SH-SY5Y (cell line): ENCODE data around the gene KRT86.

Experiments
- GATA2 ChIP-seq: IDR thresholded peaks from 2 replicates; pipeline ENCODE4 v1.6.1; 2011; ENCODE audit warnings: mild to moderate bottlenecking, low read depth, low read length
- GATA3 ChIP-seq: IDR thresholded peaks from 2 replicates; pipeline ENCODE4 v1.6.1; 2011; ENCODE audit warnings: low read depth, mild to moderate bottlenecking, low read length, moderate library complexity

DNA sequence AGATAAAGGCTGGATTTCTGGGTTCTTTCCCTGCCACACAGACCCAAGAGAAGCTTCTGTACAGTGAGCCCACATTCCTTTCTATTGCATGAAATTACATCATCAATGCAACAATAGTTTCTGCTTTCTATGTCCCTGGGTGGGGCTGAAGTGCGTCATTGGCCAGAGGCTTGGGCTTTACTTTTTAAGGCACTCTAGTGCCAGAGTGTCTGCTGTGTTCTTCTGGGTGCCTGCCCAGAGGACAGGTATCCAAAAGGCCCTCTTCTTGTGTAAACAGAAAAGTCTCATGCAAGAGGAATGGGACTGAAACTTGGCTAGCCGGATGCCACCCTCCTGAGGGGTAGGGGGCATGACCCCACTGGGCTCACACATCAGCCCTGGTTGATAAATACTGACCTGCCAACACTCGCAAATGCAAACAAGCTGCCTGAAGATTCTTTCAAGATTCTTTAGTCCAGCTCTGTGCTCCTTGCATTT is 5.9 kb downstream of the KRT86 start:
- TF ChIP-seq GATA2 (no peak), GATA3 (no peak)
